ENCODE measurements around the gene OCA2.
"Not testable (repeated sequence)": the region's sequence is repeated elsewhere in the genome, so short reads cannot be mapped to it uniquely, and the experiment has no call there.

Gene OCA2

DNA sequence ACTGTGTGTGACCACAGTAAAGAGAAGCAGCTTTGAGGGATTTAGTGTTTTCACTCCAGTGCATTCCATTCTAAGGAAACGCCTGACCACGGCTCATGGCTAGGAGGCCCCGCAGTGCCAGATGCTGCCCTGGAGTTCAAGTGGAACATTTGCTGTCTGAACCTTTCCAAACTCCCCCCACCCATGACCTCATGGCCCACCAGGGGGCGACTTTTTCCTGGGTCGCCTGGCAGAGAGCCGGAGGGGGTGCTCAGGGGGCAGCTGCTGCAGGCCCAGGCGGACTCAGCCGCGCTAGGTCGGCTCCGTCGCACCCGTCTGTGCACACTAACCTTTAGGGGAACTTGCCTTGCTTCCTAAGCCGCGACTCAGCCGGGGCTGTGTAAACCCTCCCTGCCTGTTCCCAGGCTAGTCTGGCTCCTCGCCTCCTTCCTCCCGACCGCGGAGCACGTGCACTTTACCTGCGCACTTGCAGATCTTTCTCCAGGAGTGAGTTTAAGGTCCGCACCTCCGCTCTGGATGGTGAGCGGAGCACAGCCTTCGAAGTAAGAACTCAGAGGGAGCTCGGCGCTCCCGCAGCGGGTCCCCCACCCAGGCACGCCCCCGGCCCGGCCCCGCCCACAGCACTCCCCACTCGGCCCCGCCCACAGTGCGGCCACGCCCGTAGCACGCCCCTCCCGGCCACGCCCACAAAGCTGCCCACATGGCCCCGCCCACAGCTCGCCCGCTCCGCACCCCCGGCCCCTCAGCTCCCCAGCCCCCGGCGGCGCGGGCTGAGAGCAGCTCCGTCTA, at the start of gene OCA2:
TSS of gene OCA2 (minus strand) at position 550 of the 789 bp plus-strand sequence. CDS start 17,441 bp downstream, outside the sequence.
- peak; percentile 74 for DNase-seq

DNA sequence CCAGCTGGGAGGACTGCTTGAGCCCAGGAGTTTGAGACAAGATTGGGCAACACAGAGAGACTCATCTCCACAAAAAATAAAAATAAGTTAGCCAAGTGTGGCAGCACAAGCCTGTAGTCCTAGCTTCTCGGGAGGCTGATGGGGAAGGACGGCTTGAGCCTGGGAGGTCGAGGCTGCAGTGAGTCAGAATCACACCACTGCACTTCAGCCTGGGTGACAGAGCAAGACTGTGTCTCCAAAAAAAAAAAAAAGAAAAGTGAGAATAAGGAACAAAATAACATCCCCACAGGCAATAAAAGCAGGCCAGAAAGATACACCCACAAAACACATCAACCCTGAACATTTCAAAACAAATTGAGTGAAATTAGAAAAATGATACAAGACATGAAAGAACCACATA, 48.7 kb upstream of the OCA2 start:
- DNase-seq = no peak

DNA sequence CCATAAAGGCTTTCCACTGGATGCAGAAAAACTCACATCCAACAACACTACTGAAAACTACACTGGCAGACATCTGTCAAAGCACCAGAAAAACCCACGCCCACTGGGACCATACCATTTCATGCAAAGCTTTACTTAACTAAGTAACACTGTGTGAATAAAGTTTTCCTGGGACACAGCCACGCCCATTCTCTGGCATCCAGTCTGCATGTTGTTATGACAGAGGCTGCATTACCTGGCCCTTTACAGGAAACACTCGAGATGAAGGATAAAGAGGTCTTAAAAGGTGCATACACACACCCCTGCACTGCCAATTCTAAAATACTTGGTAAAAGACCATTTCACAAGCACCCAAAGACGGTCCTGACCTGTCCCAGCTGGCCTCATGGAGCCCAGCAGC, 46.3 kb upstream of the OCA2 start:
- not testable (repeated sequence) for DNase-seq

DNA sequence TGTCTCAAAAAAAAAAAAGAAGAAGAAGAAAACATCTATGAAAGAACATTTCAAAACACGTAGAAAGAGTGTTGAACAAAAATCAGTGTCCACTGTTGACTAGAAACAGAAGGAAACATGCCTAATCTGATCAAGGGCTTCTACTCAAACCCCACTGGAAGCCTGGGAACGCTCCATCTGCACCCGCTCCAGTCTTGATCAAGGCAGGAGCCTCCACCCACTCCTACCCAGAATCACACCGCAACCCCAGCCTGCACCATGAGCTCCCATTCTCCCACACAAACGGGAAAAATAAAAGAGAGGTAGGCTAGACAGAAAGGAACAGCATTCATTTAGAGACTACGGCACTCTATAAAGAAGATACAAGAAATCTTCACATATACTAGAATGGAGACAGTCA, 40.9 kb upstream of the OCA2 start:
- DNase-seq = no peak

DNA sequence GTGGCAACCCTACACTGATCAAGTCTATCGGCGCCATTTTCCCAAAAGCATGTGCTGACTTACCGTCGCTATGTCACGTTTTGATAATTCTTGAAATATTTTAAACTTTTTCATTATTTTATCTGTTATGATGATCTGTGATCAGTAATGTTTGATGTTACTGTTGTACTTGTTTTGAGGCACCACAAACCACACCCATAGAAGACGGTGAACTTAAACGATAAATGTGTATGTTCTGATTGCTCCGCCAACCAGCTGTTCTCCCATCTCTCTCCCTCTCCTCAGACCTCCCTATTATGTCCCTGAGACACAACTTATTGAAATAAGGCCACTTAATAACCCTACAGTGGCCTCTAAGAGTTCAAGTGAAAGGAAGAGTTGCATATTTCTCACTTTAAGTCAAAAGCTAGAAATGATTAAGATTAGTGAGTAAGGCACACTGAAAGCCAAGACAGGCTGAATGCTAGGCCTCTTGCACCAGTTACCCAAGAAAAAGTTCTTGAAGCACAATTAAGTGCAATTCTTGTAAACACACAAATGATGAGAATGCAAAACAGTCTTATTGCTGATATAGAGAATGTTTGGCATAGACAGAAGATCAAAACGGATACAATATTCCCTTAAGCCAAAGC, 38.4 kb upstream of the OCA2 start:
- DNase-seq = not testable (repeated sequence)

DNA sequence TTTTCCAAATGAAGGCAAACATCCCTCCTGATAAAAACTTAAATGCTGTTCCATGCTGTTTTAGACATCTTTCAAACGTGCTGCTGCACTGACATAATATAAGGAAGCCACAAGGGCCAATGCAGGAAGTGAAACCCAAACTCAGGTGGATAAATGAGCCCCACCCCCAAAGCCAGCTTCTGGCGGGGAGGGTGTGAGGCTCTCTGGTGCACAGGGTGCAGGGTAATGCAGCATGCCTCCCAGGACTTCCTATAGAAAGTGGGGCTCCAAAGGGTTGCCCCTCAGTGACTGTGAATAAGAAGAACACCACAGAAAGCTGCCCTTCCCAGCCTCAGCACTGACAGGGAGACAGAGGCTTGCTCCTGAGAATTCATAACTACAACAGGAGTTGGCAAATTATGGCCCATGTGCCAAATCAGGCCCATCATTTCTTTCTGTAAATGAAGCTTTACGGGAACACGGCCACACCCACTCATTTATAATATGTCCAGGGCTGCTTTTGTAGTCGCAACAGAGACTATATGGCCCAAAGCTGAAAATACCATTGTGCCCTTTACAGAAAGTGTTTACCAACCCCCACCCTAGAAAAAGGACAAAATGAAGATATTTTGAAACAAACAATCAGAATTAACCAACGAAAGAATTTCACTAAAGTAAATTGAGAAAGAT, 37.3 kb upstream of the OCA2 start:
- peak; percentile 28 for DNase-seq

DNA sequence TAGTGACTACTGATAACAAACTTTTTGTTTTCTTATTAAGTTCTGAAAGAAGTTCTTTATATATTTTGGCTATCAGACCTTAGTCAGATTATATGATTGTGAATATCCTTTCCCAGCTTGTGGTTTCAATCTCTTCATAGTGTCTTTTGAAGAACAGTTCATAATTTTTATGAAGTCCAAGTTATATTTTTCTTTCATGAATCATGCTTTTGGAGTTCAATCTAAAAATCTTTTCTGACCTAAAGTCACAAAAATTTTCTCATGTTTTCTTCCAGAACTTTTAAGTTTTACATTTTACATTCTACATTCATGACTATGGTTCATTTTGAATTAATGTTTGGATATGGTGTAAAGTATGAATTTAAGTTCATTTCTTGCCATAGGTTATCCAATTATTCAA, 34.2 kb upstream of the OCA2 start:
- no peak for DNase-seq

DNA sequence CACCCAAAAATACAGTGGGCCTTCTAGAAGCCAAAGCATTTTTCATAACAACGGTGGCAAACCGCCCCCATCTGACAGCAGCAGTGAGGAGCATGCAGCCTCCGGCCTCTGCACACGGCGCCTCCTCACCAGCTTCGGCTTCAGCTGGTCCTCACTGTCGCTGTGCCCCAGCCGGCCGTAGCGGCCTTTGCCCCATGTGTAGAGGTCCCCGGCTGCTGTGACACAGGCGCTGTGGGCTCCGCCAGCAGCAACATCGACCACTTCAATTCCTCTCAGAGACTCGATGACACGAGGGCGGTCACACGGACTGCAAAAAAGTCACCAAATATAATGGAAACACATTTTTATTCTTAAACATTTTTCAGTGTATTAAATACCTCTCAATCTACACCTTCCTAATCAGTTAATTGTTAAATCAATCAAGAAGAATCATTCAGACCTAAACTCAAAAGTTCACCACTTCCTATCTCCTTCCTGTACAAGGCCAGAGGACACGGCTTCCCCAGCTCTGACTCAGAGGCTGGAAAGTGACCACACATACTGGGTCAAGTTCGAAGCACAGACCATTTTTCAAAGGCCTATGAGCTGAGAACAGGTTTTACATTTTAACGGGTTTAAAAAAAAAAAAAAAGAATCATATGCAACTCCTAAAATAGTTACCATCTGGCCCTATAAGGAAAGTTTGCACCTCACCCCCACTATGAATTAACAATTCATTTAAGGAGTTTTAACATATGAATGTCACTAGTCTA, 33.6 kb upstream of the OCA2 start:
- DNase-seq = no peak

DNA sequence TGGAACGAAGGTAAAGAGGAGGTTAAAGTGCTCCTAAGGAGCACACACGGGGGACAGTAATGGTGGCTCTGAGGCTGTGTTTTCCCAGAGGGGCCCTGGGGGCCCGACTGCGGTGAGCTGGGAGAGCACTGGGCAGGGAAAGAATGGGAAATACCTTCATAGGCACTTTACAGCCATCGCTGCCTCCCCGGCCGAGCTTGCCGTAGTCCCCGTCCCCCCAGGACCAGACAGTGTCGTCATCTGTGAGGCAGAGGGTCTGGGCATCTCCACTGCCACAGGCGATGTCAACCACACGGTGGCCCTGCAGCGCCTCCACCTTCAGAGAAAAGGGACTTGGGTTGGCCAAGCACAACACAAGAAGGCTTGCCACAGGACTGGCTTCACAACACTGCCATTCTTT, 32.8 kb upstream of the OCA2 start:
- DNase-seq = no peak

DNA sequence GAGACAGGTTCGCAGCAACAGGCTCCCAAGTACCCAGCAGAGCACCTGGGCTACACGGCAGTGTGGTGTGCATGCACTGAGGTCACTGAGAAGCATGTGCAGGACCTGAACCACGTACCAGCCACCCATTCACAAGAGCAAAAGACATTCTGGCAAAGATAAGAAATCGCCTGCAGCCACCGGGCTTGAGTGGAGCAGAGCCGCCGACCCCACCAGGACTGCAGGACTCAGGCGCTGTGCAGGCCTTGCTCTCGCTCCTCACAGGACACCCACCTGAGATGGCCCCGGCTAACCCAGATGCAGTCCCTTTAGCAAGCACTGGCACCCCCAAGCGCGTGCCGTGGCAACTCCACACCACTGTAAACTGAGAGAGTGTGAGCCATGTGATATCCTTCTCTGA, 32.3 kb upstream of the OCA2 start:
- no peak for DNase-seq

DNA sequence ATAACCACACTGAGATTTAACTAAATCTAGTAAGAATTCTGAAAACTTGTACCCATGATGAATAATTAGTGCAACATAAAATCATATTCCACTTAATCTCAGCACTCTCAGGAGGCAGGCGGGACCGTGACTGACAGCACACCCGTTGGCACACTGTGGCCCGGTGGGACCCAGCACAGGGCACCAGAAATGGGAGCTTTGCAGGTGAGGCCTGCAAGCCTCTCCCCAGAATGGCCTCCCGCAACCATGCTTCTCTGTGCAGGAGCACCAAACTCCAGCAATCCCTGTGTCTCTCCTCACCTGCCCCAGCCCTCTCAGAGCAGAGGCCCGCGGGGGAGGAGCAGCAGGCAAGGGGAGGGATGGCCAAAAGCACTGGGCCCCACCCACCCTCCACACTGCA, 31.5 kb upstream of the OCA2 start:
- no peak for DNase-seq

DNA sequence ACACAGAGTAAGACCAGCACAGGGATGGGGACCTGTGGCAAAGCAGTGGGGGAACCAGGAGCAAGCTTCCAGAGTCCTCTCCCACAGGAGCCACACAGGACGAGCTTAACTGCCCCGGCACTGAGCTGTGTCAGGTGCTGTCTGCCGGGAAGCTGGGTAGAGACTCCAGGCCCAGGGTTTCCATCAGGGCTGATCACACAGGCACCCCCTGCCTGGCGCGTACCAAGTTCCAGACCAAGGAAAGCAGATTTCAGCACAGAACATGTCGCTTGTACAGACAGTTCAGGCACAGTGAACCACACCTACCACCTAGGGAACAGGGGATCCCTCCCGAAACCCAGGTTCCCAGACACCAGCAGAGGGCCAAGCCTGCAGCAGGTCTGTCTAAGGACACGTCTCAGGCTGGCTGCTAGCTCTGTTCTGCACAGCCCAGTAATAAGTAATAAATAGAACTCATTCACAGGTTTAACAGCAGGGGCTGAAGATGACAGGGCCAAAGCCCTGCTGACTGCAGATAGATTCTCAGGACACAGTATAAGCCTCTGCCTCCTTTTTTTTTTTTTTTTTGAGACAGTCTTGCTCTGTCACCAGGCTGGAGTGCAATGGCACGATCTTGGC, 30.2 kb upstream of the OCA2 start:
- no peak for DNase-seq

DNA sequence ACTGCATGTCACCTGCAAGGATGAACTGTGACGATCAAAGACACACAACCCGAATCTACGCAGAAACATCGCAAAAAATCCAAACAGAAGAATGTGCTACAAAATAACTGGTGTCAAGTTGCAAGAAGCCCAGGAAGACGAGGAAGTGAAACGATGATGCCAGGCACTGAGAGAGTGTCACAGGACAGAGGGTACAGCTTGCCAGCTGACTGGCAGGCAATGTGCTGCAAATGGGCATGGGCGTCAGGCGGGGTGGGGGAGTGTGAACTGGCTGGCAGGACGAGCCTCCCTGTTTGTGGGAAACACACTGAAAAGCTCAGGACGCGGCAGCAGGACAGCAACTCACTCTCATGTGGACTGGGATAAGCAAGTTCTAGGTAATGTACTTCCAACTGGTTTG, 28.9 kb upstream of the OCA2 start:
- DNase-seq = no peak

DNA sequence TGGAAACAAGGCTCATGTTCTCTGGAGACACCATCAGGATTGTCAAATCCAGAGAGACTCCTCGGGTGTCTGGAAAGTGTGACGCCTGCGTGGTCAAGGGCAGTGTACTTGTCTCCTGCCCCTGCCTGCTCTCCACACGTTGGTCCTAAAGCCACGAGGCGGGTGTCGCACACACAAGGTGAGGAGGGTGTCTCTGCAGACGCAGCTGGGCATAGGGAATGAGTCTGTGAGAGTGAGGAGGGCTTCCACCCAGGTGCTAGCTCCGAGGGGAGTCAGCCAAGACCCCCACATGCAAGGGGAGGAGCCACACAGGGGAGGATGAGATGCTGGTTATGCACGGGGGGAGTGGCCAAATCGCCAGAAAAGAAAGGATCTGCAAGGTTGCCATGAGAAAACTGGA, 27.9 kb upstream of the OCA2 start:
- no peak for DNase-seq

DNA sequence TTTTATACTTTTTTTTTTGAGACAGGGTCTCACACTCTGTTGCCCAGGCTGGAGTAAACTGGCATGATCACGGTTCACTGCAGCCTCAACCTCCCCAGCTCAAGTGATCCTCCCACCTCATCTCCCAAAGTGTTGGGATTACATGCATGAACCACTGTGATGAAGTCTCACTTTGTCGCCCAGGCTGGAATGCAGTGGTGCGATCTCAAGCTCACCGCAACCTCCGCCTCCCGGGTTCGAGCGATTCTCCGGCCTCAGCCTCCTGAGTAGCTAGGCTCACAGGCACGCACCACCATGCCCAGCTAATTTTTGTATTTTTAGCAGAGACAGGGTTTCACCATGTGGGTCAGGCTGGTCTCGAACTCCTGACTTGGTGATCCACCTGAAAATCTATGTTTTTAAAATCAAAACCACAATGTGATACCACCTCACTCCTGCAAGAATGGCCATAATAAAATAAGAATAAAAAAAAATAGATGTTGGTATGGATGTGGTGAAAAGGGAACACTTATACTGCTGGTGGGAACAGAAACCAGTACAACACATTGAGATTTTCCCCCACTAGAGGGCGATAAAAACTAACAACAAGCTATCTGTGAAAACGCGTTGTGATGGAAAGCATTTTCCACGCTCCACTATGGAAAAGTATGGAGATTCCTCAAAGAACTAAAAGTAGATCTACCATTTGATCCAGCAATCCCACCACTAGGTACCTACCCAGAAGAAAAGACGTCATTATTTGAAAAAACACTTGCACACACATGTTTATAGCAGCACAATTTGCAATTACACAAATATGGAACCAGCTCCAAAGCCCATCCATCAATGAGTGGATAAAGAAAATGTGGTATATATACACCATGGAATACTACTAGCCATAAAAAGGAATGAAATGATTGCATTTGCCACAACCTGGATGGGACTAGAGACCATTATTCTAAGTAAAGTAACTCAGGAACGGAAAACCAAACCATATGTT, 26.8 kb upstream of the OCA2 start:
- DNase-seq = no peak

DNA sequence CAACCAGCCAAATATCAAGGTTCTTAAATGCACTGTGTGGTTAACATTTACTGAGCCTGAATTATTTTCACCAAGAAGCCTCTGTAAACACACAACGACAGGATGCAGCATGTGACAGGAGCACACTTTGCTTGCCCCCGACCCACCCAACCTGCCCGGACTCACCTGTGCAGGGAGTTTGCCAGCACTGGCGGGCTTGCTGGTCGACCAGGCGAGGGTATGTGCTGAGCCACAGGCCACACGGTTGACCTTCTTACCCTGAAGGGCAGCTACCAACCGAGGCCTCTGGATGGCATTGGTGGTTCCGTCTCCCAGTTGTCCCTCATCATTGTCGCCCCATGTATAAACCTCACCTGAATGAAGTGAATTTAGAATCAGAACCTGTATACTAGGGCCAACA, 25.7 kb upstream of the OCA2 start:
- no peak for DNase-seq

DNA sequence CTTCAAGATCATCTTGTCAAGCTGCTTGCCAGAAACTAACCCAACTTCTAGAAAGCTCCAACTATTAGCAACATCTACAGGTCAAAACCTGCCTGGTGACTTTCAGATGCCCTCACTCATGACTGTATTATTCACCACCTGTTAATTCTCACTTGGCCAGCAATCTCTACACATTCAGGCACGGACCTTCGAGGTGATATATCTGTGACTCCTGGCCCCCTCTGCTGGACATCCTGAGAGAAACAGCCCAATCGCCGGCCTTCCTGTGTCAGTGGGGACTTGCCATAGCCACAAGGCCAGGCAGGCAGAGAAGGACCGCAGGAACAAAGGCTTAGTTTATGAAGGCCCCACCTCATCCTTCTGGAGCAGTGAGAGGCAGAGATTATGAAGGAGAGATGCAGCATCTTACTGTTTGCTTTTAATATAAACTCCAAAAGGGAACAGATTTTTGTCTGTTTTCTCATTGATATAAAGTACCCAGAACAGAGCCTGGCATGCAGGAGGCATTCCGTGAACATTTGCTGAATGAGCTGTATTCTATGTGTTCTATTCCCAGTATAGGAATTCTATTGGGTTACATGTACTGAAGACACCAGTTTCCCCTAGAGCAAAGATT, 24.4 kb upstream of the OCA2 start:
- DNase-seq = peak; percentile 45

DNA sequence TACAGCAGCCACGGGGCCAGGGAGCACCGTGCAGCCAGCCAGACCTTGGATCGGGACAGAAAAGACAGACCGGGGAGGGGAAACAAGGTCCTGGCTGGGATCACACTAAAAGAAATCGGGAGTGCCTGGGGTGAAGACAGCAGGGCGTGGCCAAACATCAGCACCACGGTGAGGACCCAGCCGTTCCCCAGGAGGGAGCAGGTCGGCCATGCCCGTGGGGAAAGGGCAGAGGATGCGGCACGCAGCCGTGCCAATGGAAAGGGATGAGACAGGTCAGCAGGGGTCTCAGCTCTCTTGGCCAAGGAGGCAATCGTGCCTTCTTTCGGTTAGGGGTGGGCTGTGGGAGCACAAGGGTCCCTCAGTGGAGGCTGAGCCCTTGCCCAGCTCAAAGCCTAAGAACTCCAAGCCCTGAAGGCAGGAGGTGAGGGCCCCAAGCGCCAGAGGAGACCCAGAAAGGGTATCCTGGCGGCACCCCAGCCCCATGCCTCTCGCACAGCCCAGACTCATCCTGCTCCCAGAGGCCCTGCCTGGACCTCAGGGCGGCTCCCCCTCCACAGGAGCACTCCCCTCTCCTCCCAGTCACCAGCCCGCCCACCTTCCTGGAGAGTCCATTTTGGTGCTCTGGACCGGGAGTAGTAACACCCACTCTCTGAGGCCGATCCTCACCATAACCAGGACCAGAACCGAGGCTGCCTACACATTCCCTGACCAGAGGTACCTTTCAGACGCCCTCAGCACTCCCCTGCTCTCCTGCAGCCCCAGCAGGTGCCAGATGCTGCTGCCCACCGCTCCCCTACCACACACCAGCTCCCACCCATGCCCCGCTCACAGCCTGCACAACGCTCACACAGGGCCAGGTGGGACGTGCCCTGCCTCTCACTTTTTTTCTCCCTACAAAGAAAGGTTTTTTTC, 23.2 kb upstream of the OCA2 start:
- no peak for DNase-seq

DNA sequence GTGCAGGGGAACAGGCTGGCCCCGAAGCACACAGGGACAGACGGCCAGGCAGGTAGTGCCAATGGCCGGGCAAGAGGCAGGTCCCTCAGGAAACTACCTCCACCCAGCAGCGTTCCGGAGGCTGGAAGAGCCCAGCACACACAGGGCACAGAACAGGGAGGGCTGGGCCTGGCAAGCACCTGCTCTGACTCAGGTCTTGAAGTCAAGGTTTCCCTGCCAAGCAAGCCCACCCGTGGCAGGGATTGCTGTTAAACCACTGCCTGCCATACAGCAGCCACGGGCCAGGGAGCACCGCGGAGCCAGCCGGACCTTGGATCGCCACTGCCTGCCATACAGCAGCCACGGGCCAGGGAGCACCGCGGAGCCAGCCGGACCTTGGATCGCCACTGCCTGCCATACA, 22.5 kb upstream of the OCA2 start:
- DNase-seq = not testable (repeated sequence)

DNA sequence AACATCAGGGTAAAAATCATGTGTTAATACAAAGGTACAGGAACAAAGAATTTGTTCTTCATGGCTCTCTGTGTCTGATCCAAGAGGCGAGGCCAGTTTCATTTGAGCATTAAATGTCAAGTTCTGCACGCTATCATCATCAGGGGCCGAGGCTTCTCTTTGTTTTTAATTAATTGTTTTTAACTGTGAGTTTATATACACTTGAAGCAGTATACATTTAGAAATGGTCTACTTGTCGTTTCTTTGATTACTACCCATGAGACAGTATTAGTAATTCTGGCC, 21.2 kb upstream of the OCA2 start:
- no peak for DNase-seq

Measured in activated T-cell treated with anti-CD3 and anti-CD28 coated beads, Interleukin-2, amount 50 U/mL, for 1 hour (primary cell).